Hematopoietic multipotent progenitor cell treated with erythropoietin and hydrocortisone succinate and interleukin-3 and kit ligand, for 17 days (in vitro differentiated cells): Measurements from ENCODE around the gene PSTPIP2.
"Not testable (repeated sequence)": the region's sequence is repeated elsewhere in the genome, so short reads cannot be mapped to it uniquely, and the experiment has no call there.

Source experiments
- DNase-seq: peaks from one replicate; pipeline ENCODE4 v3.0.0-alpha.2; 2015; ENCODE audit warnings: low spot score

PSTPIP2 gene

DNA sequence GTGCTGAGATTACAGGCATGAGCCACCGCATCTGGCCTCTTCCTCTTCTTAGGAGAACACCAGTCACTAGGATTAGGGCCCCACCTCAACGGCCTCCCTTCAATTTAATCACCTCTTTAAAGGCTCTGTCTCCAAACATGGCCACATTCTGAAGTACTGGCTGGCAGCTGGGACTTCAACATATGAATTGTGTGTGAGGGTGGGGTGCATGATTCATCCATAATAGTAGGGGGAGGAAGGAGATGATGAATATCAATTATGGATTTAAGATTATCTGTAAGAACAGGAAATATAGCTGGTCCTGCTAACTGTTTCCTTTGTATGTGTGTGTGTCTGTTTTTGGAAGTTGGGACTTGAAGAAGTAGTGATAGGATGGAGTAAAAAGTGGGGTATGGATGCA is 90.2 kb downstream of the PSTPIP2 start:
- DNase-seq = no peak

DNA sequence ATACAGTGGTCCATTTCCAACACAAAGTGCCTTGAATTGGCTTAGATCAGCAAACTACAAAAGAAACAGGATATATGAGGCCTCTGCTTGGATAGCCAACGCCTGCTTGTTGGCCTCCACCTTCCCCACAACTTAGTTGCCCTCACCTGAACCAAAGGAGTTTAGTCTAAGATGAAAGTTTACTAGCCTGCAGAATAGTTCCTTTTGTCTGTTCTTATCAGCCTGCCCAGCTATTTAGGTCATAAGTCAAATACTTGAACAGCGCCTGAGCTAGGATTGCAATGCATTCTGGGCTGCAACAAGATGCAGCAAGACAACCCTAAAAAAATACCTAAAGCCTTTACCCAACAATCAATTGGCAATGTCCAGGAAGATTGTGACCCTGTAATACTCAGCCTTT is 91.8 kb downstream of the PSTPIP2 start:
- no peak for DNase-seq

DNA sequence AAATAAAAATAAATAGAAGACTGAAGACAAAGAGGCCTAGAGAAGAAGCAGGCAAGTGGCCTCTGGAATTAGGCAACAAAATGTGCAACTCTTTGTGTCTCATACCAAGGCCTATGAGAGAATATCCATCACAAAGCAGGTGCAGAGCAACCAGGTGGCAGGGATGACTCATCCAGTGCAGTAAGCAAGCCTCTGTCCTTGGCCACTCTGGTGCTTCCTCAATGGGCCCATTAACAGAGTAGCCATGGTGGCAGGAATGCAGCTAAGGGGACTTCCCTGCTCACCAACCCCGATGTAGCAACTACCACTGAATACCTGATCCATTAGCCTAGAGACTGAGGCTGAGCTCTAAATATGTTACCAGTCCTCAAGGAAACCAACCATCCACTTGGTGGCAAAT is 94.0 kb downstream of the PSTPIP2 start:
- DNase-seq = no peak

DNA sequence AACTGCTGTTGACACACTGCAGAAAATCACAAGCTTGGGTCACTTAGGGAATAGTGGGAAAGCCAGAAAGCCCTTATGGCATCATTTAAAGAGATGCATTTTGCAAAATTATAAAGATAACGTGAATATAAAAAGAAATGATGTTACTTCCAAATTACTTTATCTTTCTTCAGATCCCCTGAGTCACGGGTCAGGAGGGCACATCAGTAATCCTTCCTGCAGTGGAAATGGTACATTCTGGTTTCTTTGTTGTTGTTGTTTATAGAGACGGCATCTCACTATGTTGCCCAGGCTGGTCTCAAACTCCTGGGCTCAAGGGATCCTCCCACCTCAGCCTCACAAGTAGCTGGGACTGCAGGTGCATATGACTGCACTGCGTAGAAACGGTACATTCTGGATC is 95.1 kb downstream of the PSTPIP2 start:
- no peak for DNase-seq

DNA sequence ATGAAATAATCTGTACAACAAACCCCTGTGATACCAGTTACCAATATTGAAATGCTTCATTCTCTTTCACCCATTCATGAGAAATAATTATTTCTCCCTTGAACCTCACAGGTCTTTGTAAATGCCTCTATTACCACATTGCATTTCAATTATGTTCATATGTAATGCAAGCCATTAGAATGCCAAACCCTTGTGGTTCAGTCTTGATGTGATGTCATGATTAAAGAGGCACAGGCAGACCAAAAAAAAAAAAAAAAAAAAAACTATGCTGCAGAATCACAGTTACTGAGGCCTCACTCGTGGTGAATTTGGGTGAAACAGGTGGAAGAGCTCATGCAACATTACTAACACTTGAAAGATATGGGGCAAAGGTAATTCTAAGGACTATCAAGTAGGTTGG is 95.5 kb downstream of the PSTPIP2 start:
- DNase-seq = no peak

DNA sequence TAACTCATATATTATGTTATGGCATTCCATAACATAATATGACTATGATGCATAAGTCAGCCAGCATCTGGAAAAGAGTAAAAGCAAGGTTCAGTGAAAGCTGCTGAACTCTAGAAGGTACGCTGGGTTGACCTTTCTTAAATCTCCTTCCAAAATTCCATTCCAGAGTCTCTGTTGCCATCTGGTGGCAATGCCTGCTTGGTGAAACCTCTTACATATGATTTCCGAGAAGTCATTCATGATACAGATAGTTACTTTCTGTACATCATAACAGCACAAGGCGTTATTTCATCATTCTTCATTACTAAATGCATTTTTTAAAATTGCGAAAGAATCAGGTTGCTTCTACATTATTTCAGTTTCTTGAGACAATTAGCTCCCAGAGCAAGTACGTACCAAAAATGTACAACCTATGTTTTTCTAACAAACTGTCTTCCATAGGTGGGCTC is 97.9 kb downstream of the PSTPIP2 start:
- peak; percentile 85 for DNase-seq

DNA sequence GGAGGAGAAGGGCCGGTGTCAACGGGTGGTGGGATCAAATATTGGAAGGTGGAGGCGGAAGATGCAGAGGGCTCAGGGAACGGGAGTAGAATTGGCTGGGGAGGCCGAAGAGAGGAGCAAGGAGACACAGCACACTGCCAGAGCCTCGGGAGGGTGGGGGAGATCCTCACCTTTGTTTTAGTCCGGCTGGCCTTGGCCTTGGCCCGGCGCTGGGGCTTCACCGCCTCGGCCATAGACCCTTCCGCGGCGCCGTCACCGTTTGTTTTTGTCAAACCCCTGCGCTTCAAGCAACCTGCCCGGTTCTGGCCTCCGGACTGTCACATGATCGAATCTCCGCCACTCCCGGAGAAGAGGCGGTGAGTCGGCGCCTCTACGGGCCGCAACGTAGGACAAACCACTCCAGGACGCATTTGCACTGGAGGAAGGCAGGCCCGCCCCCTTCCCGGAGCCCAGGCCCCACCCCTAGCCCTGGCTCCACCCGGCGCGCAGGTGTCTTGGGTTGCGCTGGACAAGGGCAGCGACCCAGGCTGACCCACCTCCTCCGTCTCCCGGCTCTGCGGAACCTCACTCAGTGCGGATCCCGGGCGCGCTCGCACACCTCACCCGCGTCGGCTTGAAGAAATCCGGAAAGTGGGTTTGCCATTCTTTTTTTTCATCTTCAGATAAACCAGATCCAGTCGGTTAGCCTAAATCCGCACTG is 104.9 kb downstream of the PSTPIP2 start, which contains the start of gene EPG5:
Gene EPG5, minus strand, starts transcription at position 323 of the 700 bp plus-strand sequence. Its CDS starts 90 bp downstream, at position 233.
- DNase-seq = peak; percentile 94

DNA sequence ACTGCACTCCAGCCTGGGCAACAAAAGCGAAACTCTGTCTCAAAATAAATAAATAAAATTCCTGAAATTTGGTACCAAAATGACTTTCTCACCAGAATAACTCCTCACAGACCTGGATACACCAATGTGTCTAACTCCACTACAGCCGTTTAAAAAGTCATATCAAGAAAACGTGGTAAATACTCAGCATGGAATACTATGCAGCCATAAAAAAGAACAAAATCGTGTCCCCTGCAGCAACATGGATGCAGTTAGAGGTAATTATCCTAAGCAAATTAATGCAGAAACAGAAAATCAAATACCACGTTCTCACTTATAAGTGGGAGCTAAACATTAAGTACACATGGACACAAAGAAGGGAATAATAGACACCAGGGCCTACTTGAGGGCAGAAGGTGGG is 107.1 kb downstream of the PSTPIP2 start:
- DNase-seq = not testable (repeated sequence)

DNA sequence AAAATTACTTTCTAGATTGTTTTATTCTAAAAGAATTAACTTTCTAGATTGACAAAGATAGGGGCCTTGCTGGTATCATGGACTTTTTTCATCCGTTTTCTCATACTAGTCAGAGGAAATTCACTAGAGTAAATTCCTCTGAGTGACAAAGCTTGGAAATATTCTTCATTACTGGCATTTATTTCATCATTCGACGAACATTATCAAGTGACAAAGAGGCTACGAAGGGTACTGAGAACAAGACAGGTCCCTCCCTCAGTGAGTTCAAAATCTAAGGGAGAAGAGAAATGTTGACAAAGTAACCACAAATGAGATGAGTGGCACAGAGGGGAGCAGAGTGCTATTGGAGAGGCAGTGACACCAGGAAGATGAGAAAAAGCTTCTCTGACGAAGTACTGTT is 109.2 kb downstream of the PSTPIP2 start:
- DNase-seq = no peak

DNA sequence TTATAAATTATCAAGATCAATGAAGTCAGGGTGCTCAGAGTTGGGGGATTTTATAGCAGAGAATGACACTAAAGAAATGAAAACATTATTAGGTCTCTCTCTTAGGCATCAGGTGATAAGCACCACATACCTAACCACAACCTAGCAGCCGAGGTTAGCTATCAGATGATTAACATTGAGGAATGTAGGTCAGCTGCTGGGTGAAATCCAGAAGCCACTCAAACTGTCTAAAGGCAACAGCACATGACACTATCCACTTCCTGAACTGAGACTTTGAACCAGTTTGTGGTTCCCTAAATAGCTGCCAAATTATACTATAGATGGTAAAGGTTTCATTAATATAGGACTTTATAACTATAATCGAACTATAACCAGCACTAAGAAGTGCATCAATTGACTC is 109.6 kb downstream of the PSTPIP2 start:
- no peak for DNase-seq

DNA sequence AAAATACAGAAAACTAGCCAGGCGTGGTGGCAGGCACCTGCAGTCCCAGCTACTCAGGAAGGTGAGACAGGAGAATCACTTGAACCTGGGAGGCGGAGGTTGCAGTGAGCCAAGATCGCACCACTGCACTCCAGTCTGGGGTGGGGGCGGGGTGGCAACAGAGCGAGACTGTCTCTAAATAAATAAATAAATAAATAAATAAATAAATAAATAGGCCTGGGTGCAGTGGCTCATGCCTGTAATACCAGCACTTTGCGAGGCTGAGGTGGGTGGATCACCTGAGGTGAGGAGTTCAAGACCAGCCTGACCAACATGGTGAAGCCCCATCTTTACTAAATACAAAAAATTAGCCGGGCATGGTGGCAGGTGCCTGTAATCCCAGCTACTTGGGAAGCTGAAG is 112.6 kb downstream of the PSTPIP2 start:
- not testable (repeated sequence) for DNase-seq

DNA sequence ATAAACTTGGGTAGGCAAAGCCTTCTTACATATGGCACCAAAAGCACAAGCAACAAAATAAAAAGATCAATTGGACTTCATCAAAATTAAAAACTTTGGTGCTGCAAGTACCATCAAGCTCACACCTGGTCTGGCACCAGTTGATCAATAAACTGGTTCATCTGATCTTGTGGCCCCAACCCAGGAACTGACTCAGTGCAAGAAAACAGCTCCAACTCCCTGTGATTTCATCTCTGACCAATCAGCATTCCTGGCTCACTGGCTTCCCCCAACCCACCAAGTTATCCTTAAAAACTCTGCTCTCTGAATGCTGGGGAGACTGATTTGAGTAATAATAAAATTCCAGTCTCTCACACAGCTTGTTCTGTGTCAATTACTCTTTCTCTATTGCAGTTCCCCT is 113.3 kb downstream of the PSTPIP2 start:
- no peak for DNase-seq

DNA sequence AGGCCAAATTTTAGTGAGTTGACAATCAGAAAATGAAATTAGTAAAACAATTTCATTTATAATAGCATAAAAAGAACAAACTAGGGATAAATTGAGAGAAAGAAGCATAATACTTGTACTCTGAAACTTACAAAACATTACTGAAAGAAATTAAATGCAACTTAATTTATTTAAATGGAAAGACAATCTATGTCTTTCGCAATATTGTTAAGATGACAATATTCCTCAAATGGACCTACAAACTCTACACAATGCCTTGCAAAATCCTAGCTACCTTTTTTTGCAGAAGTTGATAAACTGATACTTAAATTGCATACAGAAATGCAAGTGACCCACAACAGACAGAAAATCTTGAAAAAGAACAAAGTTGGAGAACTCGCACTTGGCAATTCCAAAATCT is 114.0 kb downstream of the PSTPIP2 start:
- no peak for DNase-seq

DNA sequence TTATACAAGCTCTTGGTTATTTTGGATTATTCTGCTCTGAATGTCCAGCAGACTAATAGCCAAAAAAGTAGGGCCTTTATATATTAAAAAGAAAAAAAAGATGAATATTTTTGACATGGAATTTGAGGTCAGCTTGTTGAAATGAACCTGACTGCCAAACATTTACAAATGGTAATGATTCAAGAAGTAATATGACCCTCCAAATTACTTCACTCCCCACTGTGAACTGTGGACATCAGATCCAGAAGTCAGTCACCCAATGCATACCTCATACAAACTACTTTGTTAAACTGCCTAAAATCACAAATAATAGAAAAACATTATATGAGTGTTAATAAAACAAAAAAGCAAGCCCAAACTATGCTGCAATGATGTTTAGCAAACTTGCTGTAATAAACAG is 115.0 kb downstream of the PSTPIP2 start:
- no peak for DNase-seq

DNA sequence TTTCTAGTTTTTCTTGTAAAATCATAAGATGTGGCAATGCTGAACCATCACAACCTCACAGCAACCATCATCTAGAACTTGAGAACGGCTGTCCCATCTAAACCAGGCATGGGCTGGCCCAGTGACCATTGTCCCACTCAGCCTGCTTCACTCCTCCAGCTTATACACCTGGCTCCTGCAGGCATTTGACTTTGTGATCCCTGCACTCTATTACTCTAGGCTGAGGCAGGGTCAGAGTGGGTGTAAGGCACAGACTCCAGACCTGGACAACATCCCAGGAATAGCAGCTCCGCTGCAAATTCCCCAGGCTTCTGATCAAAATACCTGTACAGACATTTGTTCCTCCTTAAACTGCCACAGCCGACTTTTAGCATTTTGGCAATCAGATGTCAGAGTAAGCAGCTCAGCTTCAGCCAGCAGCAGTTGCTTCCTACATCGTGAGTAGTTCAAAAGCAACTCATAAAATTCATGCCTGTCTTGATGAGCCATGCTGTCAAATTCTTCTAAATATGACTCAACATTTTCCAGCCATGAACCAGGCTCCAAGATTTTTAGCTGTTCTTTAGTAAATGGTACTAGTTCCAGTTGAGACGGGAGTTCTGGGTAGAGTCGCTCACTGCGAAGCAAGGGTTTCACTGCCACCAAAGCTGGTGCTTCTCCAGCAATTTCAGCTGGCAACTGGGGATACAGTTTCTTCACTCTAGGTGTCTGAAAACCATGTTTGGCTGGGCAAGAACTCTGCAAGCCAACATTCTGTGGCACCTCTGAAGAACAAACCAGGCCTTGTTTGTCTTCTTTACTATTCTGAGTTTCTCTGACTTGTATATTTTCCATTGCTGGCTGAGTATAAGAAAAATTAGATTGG is 117.8 kb downstream of the PSTPIP2 start:
- no peak for DNase-seq

DNA sequence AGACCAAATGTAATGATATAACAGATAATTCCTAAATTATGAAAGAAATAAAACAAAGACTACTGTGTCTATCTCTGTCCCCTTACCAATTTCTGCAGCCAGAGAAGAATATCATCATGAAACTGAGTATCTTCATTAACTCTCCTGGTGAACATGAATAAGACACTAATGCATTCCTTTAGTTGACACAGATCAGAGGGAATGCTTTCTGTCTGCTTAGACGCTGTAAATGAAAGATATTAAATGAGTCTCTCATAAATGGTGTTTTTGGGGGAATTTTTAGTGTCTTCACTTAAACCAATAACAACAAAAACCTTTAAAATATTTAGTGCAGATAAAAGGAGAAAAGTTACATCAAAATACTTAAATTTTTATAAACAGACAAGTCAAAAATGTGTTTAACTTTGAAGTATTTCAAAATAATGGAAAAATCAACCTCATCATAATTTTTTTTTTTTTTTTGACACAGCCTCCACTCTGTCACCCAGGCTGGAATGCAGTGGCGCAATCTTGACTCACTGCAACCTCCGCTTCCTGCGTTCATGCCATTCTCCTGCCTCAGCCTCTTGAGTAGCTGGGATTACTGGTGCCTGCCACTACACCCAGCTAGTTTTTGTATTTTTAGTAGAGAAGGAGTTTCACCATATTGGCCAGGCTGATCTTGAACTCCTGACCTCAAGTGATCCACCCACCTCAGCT is 120.9 kb downstream of the PSTPIP2 start:
- no peak for DNase-seq

DNA sequence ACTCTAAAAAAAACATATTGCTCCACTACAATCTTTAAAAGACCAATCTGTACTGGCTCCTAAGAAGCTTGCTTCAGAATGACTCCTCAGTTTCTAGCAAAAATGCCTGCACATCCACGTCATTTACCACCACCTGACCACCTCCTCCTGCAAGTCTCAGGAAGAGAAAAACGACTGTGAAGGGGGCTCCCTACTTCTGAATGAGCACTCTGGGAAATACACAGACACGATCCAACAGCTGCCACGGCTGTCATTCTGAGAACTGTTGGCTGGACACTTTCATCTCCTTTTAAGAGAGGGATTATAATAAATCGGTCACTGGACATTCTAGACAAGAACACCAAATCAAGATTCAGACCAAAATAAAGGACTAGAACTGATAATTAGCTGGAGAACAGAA is 126.4 kb downstream of the PSTPIP2 start:
- no peak for DNase-seq

DNA sequence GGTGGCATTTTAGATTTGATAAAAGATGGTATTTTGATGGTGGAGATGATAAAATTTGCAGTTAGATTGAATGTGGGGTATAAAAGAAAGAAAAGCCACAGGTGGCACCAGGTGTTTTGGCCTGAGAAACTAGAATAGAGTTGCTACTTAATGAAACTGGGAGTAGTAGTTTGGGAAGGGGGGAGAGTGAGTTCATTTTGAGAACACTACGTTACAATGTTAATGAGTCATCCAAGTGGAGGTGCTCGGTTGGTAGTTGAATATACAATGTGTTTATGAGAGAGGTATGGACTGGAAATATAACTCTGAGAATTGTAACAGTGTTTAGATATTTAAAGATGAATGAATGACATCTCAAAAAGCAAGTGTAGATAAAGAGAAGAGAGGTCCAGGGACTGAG is 131.3 kb downstream of the PSTPIP2 start:
- DNase-seq = no peak

DNA sequence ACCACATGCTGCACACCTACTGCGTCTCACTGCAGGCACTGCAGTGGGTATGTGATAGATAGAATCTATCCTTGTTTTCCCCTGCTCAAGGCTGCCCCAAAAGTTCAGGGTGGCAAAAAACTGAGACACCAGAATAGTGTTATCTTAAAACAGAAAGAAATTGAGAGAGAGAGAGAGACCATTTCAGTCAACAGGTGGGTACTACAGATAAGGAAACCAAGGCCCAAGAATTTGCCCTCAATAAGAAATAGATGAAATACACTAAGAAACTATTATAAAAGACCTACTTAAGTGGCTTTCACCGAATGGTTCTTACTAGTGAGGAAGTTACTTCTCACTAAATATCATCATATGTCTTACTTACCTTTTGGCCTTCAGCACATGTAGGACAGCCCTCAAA is 132.8 kb downstream of the PSTPIP2 start:
- DNase-seq = peak; percentile 54

DNA sequence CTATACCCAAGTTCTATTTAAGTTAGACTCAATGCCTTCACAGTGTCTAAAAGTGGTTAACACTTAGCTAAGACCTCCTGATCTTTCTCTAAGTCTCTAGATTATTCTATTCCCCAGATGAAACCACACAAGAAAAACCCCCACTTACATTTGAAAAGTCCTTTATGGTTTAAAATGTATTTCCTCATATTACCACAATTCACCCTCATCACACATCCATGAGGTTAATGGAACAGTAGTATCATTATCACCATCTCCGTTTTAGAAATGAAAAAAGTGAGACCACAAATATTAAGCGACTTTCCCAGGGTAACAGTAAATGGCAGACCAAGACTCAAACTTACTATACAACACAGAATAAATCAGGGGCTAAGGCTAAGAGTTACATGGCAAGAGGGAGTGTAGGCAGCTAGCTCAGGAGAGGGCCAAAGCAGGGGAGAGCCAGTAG is 133.5 kb downstream of the PSTPIP2 start:
- DNase-seq = no peak

DNA sequence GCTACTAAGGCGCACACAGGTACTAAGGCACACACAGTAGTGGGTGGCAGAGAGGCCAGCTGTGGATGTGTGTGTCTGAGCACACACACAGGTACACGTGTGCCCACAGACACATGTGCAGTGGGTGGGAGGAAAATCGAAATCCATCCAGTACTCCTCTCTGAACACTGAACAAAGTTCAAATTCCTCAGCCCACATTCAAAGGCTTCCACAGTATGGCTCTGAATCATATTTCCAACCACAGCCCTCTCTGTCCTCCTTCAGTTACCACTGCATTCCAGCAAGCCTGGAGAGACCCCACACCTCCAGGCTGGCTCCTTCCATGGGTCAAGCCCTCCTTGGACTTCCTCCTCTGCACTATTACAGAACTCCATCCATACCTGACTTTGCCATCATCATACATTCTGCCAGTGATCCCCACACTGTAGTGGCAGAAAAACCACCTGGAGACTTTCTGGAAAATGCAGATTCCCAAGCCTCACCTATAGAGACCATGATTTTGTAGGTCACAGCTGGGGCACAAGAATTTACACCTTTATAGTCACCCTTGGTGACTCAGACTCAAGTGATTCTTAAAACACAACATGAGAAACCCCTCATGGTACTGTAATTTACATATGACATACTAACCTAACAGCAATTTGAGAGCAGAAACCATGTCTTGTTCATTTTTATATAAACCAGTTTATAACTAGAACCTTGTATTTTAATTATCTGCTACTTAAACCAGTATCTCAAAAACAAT is 136.3 kb downstream of the PSTPIP2 start:
- DNase-seq = no peak
